GM23248 (cell line): ENCODE results near the gene SDCCAG8. TPM values are rescaled to one million over a fixed set of nuclear protein-coding genes. Genes with fewer than 3 reads are reported as not detected.

Experiments used
- DNase-seq: peaks from one replicate; pipeline ENCODE4 v3.0.0-alpha.2; 2015
- H2AFZ ChIP-seq: fragments of 200-600 bp; sonication (generic); 2 replicates; pipeline ENCODE4 v1.6.1; 2016; ENCODE audit warnings: antibody characterized with exemption
- H3F3A ChIP-seq: fragments of 200-600 bp; sonication (generic); 2 replicates; pipeline ENCODE4 v1.6.1; 2016; ENCODE audit warnings: mild to moderate bottlenecking, antibody characterized with exemption, mixed run types; ENCODE audit not compliant: insufficient read depth
- H3K27ac ChIP-seq: fragments of 200-600 bp; sonication (generic); 2 replicates; pipeline ENCODE4 v1.5.1; 2016; ENCODE audit warnings: mild to moderate bottlenecking
- H3K27me3 ChIP-seq: fragments of 200-600 bp; sonication (generic); replicated peaks from 2 replicates; pipeline ENCODE4 v1.6.1; 2016; ENCODE audit warnings: mild to moderate bottlenecking; ENCODE audit not compliant: insufficient read depth
- H3K36me3 ChIP-seq: fragments of 200-600 bp; sonication (generic); 2 replicates; pipeline ENCODE4 v1.6.1; 2016; ENCODE audit warnings: low read depth, mild to moderate bottlenecking
- H3K4me1 ChIP-seq: fragments of 200-600 bp; sonication (generic); 2 replicates; pipeline ENCODE4 v1.6.1; 2016; ENCODE audit warnings: mild to moderate bottlenecking; ENCODE audit not compliant: insufficient read depth
- H3K4me2 ChIP-seq: fragments of 200-600 bp; sonication (generic); one replicate; pipeline ENCODE4 v1.6.1; 2016; ENCODE audit warnings: mild to moderate bottlenecking; ENCODE audit not compliant: unreplicated experiment
- H3K4me3 ChIP-seq: fragments of 200-600 bp; sonication (generic); 2 replicates; pipeline ENCODE4 v1.5.1; 2016; ENCODE audit warnings: mild to moderate bottlenecking
- H3K79me2 ChIP-seq: fragments of 200-600 bp; sonication (generic); 2 replicates; pipeline ENCODE4 v1.6.1; 2016; ENCODE audit warnings: mild to moderate bottlenecking; ENCODE audit not compliant: insufficient read depth
- H3K9ac ChIP-seq: fragments of 200-600 bp; sonication (generic); 2 replicates; pipeline ENCODE4 v1.6.1; 2016; ENCODE audit warnings: mild to moderate bottlenecking
- H3K9me2 ChIP-seq: fragments of 200-600 bp; sonication (generic); 2 replicates; pipeline ENCODE4 v1.6.1; 2016; ENCODE audit warnings: mixed run types, mild to moderate bottlenecking, moderate library complexity; ENCODE audit not compliant: insufficient read depth
- H3K9me3 ChIP-seq: fragments of 200-600 bp; sonication (generic); one replicate; pipeline ENCODE4 v1.6.1; 2017; ENCODE audit warnings: low read depth
- H4K20me1 ChIP-seq: fragments of 200-600 bp; sonication (generic); 2 replicates; pipeline ENCODE4 v1.6.0; 2016; ENCODE audit not compliant: insufficient read depth
- EZH2 ChIP-seq: fragments of 200-600 bp; sonication (generic); IDR thresholded peaks from 2 replicates; pipeline ENCODE4 v1.6.1; 2018; ENCODE audit warnings: antibody characterized with exemption, mild to moderate bottlenecking; ENCODE audit not compliant: insufficient read depth, poor library complexity, severe bottlenecking
- EZH2phosphoT487 ChIP-seq: fragments of 200-600 bp; sonication (generic); IDR thresholded peaks from 2 replicates; pipeline ENCODE4 v1.6.1; 2018; ENCODE audit warnings: antibody characterized with exemption, moderate library complexity, mild to moderate bottlenecking, low read depth; ENCODE audit not compliant: insufficient read depth
- WGBS, 2 experiments: methylation state at CpG; one replicate each; pipeline ENCODE4 v1.1.6; 2015 to 2017; ENCODE audit warnings: low lambda C conversion rate in 2 of 2, low coverage in 1 of 2; ENCODE audit errors: missing lambda C conversion rate in 2 of 2; 5-methylcytosine and 5-hydroxymethylcytosine counted together
- in situ Hi-C: fragments of 300-500 bp; cut with MboI; formaldehyde crosslinking; loops from 2 replicates; pipeline ENCODE4 v1.15.0; 2020
- polyA plus RNA-seq: library from polyadenylated mRNA; unstranded; fragments of >200 nt; fragmentation: Nextera tagmentation; extraction: Ambion mirVana; gene quantifications from 2 replicates; pipeline ENCODE4 v1.2.1, GENCODE V29; 2016
- total RNA-seq: library from RNA; depleted of rRNA; stranded (reverse); fragments of >200 nt; shearing (Covaris generic); gene quantifications from 2 replicates; pipeline ENCODE4 v1.2.3, GENCODE V29; 2014

The SDCCAG8 gene
- total and polyA plus RNA-seq, 2 experiments from 2014 or later = 29.4 to 45.3 TPM

DNA sequence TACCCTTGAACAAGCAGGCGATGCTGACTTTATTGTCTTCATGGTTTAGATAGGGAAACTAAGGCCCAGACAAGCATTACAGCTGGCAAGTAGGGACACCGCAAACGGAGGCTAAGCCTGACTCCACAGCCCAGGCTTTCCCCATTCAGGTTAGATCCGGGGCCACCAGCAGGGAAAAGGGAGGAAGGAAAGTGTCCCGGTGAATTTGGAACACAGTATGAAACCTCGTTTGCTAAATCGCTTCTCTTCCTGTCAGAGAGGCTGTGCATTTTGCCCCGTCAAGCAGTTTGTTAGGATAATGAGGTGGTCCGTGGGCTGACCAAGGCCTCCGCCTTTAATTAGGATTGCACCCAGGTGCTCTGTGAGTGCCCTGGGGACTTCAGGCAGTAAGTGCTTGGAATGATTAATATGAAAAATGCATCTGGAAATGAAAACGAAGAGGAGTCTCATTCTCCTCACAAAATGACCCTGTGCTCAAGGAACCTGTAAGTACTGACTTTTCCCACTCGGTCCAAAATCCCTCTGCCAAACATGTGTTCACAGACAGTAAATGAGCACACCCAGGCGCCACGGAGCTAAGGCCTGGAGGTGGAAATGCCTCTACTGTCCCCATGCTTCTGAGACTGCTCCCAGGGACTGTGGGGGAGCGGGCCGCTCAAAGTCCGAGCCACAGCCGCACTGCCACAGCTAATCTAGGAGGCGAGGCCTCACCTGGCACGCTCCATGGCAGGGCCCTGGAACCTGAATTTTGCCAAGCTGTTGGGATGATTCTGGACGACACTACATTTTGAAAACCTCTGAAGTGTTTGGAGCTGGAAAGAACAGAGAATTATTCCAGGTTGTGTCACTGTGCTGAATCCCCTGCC lies 234.1 kb downstream of the SDCCAG8 start:
- H3K4me3 ChIP-seq = no peak overlapping the region
- H3F3A ChIP-seq = peaks cover 30% of the 10 kb centered on the region
- 69 to 70% methylated on average over 21 of the region's 21 CpGs for WGBS, 2 experiments
- DNase-seq = no peak
- in situ Hi-C loops = no loop called here
- H3K27ac ChIP-seq = no peak overlapping the region
- TF ChIP-seq EZH2phosphoT487 (no peak), EZH2 (no peak)
- H3K9me3 ChIP-seq = no peaks in the 10 kb centered on the region
- no peaks in the 10 kb centered on the region for H4K20me1 ChIP-seq
- no peaks in the 10 kb centered on the region for H3K9me2 ChIP-seq
- H3K36me3 ChIP-seq = no peaks in the 10 kb centered on the region
- no peaks in the 10 kb centered on the region for H3K79me2 ChIP-seq
- H2AFZ ChIP-seq = no peak overlapping the region
- no peak overlapping the region for H3K4me2 ChIP-seq
- H3K27me3 ChIP-seq = no peaks in the 10 kb centered on the region
- no peak overlapping the region for H3K9ac ChIP-seq
- H3K4me1 ChIP-seq = peaks cover 27% of the 10 kb centered on the region

DNA sequence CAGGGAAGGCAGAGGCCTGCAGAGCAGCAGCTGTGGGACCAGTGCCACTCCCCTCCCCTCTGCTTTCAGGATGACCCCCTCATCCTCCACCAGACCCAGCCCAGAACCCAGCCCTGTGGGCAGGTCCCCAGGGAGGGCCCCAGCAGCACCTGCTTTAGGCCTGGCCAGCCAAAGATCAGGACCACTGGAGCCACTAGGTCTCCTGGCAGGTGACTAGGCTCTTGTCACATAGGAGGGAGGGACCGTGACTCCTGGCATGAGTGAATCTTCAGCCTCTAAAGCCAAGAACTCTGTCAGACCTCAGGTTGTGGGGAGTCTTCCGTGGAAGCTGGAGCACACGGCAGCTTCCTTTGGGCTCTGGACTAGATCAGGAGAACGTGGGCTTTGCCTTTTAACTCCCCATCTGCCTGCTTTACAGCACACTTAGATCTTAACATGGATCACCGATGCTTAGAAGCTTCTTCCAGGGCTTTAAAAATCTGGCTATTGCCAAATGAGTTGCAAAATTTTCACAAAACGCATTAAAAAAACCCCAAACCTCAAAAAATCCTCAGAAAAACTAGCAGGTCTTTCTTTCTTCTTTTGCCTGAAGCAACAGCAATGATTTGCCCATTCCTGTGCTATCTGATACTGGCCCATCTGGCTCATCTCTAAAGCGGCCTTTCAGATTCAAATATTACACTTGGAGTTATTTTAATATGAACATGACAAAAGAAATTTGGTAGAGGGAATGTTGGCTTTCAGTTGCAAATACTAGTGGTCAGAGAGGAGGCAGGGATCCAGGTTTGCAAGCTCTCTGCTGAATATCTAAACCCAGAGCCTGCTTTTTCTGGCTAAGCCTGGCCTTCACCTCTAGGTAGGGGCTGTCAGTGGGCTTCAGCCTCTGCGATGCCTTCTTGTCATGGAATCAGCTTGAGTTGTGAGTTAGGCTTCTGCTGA lies 235.2 kb downstream of the SDCCAG8 start:
- no peak overlapping the region for H3K9ac ChIP-seq
- TF ChIP-seq EZH2 (no peak), EZH2phosphoT487 (no peak)
- peak overlapping the region; percentile 30 for H3K27ac ChIP-seq
- WGBS, 2 experiments = 42 to 49% methylated on average over 8 of the region's 8 CpGs
- H4K20me1 ChIP-seq = no peaks in the 10 kb centered on the region
- in situ Hi-C loops = no loop called here
- no peaks in the 10 kb centered on the region for H3K9me3 ChIP-seq
- no peaks in the 10 kb centered on the region for H3K36me3 ChIP-seq
- H3K4me2 ChIP-seq = peak overlapping the region; percentile 27
- peaks cover 30% of the 10 kb centered on the region for H3F3A ChIP-seq
- no peaks in the 10 kb centered on the region for H3K79me2 ChIP-seq
- H3K27me3 ChIP-seq = no peaks in the 10 kb centered on the region
- no peak overlapping the region for H3K4me3 ChIP-seq
- H3K4me1 ChIP-seq = peaks cover 31% of the 10 kb centered on the region
- no peak overlapping the region for H2AFZ ChIP-seq
- peak; percentile 74 for DNase-seq
- no peaks in the 10 kb centered on the region for H3K9me2 ChIP-seq

DNA sequence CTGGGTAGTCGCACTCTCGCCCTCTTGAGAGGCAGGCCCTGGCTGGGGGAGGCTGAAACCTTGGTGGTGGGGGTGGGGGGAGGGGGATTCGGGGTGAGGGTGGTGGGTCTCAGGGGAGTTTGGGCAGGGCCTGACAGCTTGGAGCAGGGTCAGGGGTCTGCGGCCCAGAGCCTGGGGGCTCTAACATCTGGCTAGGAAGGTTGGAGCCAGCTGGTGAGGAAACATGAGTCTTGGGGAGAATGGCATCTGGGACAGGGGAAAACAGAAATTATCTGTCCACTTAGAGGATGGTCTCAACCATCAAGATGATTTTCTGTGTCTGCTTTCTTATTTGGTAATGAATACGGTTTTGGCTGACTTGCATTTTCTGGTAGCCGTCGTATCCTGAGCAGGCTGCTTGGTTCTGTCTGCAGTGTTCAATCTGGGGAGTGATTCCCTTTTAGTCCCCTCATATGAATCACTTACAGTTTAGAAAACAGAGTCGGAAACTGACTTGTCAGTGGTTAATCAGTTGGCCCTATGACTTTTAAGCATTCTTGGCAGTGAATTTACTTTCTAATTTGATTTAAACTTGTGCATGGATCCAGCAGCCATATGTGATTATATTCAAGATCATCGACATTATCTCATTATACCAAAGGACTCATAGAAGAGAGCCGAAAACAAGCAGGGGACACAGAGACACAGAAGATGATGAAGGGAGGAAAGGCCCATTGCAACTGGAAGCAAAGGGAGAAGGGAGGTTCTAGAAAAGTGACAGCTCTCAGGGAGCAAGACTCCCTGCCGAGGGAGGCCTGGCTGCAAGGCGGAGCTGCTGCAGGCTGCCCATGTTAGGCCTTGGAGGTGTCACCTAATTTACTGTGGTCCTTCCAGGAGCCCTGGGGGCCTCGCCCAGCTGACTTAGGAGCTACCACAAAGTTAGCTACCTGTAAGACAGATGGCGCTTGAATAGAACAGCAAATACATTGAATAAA lies 237.6 kb downstream of the SDCCAG8 start:
- Histone ChIP-seq H3K9me2 (no peaks in the 10 kb centered on the region), H3K27me3 (no peaks in the 10 kb centered on the region), H3K4me1 (peaks cover 35% of the 10 kb centered on the region), H3K9me3 (no peaks in the 10 kb centered on the region), H4K20me1 (no peaks in the 10 kb centered on the region), H3K4me2 (no peak overlapping the region), H3K4me3 (no peak overlapping the region), H3K9ac (no peak overlapping the region), H3F3A (peaks cover 30% of the 10 kb centered on the region), H3K79me2 (no peaks in the 10 kb centered on the region), H3K36me3 (no peaks in the 10 kb centered on the region), H3K27ac (peak overlapping the region; percentile 3; the same call in 1 of the 2 replicates), H2AFZ (no peak overlapping the region)
- no peak for TF ChIP-seq EZH2
- TF ChIP-seq EZH2phosphoT487 = no peak
- WGBS, 2 experiments = 51 to 59% methylated on average over 11 to 14 of the region's 14 CpGs
- in situ Hi-C loops = no loop called here
- peak; percentile 41 for DNase-seq
